GM04504 (cell line): ENCODE data around the gene ZFP91.
A peak's percentile ranks its signal among the peaks of the same experiment; 100 is the strongest.
"Not testable (repeated sequence)": the region's sequence is repeated elsewhere in the genome, so short reads cannot be mapped to it uniquely, and the experiment has no call there.

Source experiments
- DNase-seq: peaks from one replicate; pipeline ENCODE4 v3.0.0-alpha.2; 2012; ENCODE audit warnings: low read depth

ZFP91 gene, protein sequence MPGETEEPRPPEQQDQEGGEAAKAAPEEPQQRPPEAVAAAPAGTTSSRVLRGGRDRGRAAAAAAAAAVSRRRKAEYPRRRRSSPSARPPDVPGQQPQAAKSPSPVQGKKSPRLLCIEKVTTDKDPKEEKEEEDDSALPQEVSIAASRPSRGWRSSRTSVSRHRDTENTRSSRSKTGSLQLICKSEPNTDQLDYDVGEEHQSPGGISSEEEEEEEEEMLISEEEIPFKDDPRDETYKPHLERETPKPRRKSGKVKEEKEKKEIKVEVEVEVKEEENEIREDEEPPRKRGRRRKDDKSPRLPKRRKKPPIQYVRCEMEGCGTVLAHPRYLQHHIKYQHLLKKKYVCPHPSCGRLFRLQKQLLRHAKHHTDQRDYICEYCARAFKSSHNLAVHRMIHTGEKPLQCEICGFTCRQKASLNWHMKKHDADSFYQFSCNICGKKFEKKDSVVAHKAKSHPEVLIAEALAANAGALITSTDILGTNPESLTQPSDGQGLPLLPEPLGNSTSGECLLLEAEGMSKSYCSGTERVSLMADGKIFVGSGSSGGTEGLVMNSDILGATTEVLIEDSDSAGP

DNA sequence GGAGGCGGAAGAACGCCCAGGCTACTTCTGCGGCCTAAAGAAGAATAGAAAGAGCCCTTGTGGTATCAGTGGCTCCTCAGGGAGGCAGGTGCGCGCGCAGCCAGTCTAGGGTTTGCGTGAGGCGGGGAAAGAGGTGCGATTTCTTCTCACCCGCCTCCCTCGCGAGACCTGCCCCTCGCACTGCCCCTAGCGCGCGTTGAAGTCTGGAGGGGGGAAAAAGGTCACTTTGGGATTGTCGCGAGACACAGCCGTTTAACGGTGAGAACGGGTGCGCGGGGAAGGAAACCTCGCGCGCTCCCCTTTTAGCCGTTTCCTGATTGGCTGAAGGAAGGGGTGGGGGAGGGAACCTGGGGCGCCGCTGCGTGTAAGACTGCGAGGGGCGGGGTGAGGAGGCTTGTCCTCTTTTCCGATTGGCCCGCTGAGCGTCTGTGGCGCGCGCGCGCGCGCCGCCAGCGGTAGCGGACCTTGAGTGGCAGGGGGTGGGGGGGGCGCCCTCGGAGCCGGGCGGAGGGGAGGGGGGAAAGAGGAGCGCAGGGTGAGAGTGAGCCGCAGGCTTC lies at the start of gene ZFP91:
ZFP91 (plus strand) TSS at position 429 of the 557 bp plus-strand sequence. CDS start 219 bp downstream, outside the sequence.
- DNase-seq = peak; percentile 97

DNA sequence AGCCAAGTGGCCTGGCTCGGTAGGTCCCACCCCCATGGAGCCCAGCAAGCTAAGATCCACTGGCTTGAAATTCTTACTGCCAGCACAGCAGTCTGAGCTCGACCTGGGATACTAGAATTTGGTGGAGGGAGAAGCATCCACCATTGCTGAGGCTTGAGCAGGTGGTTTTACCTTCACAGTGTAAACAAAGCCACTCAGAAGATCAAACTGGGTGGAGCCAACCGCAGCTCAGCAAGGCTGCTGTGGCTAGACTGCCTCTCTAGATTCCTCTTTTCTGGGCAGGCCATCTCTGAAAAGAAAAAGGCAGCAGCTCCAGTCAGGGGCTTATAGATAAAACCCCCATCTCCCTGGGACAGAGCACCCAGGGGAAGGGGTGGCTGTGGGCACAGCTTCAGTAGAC lies 48.6 kb upstream of the ZFP91 start:
- DNase-seq = no peak

DNA sequence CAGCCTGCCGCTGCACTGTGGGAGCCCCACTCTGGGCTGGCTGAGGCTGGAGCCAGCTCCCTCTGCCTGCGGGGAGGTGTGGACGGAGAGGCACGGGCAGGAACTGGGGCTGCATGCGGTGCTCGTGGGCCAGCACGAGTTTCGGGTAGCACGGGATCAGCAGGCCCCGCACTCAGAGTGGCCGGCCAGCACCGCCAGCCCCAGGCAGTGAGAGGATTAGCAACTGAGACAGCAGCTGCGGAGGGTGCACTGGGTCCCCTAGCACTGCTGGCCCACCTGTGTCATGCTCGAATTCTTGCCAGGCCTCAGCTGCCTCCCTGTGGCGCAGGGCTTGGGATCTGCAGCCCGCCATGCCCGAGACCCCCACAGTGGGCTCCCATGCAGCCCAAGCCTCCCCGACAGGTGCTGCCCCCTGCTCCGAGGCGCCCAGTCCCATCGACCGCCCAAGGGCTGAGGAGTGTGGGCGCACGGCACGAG lies 47.0 kb upstream of the ZFP91 start:
- no peak for DNase-seq

DNA sequence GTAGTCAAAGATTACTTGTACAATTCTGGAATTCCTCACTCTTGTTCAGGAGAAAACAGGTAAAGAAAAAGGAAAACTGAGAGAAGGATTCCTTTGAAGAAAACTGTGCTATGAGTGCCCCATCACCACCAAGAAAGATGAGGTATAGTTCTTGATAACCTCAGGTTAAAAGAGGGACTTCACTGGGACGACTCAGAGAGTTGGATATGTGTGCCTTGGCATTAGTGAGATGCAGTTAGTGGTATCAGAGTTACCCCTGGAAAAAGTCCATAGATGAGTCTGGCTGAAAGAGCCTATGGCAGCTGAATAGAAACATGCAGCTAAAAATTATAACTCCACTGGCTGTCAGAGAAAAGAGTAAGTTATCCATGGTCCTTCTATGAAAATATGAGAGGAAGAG lies 32.0 kb upstream of the ZFP91 start:
- no peak for DNase-seq

DNA sequence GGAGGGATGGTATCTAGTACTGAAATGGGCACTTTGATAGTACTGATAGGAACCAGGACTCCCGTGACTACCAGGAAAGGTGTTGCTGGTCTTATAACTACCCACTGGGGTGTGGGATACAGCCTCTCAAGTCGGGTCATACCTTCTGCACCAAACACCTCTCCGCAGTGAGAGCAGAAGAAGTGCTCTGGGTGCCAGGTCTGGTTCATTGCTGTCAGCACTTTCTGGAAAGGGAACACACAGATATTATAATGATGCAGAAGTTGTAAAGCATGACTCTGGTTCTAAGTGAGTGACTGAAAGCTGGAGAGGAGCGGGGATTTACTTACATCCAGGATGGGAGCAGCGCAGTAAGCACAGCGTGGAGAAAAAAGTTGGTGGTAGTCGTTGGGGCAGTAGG lies 29.2 kb upstream of the ZFP91 start:
- no peak for DNase-seq

DNA sequence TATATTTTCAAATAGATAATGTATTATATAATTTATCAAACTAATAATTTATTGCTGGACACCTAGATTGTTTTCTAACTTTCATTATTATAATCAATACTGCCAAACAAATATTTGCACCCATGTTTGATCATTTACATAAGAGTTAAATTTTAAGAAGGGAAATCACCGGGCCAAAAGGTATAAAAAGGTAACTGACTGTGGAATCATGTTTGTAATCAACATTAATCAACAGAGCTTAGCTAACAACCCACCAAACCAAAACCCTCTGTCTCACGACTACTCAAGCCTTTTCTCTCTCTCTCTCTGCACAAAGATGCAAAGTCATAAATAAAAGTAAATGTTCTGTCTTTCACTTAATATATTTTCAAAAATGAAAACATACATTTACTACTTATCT lies 18.0 kb upstream of the ZFP91 start:
- DNase-seq = no peak

DNA sequence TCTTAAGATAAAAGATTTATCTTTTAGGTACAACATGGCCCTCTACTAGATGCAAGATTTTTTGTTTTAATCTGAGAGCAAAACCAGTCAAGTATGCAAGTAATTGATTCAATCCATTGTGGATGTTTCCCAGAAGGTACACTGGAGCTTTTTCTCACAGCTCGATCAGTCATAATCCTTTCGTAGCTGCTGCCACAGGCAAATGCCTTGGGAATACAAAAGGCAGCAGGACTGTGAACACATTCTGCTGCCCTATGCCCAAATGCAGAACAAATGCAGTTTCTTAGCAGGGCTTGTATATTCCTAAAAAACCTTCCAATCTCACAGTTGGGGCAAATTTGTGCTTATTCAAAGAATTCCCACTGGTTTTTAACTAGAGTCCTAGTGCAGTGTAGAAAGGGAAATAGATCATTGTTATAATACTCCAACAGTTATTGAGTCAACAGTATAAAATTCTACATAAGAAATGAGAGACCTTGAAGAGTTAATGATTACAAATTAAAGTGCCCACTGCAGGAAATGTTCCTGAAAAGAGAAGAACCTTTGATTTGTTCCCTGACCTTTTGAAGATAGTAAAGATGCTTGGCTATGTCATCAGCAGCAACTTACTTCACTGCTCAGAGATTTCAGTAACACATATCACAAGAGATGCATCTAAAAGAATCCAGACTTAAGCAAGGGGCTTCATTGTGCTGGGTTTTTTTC lies 17.3 kb upstream of the ZFP91 start:
- no peak for DNase-seq

DNA sequence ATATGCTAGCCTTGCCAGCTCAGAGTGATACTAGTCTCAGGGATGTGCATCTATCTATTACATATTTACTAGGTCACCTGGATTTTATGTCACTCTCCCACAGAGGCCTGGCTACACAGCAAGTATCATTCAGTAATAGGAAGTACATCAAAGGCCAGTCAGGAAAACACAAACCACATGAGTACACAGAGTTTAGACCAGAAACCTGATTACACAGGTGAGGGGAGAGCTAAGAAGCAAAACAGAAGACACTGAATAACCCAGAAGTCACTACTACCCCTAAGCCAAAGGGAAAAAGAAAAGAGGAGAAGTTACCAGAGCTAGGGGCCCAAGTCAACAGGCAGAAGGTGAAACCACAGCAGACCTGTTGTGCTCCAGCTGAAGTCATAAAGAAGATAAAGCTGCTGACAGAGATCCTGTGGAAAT lies 16.5 kb upstream of the ZFP91 start:
- no peak for DNase-seq

DNA sequence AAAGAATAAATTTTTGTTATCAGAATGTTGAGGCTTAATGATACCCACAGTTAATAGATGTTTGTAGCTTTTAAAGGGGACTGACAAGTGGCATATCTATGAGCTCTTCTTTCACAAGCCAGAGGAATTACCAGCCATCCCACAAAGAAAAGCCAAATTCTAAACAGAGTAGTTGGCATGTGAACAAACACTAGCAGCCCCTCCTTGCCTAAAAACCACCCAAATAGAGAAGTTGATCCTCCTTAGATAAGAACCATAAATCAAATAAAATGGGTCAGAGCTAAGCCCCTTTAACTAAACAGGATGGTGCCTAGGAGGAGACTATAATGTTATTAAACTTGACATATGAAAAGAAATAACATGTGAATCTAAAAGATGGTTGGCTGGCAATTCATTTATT lies 14.6 kb upstream of the ZFP91 start:
- DNase-seq = no peak

DNA sequence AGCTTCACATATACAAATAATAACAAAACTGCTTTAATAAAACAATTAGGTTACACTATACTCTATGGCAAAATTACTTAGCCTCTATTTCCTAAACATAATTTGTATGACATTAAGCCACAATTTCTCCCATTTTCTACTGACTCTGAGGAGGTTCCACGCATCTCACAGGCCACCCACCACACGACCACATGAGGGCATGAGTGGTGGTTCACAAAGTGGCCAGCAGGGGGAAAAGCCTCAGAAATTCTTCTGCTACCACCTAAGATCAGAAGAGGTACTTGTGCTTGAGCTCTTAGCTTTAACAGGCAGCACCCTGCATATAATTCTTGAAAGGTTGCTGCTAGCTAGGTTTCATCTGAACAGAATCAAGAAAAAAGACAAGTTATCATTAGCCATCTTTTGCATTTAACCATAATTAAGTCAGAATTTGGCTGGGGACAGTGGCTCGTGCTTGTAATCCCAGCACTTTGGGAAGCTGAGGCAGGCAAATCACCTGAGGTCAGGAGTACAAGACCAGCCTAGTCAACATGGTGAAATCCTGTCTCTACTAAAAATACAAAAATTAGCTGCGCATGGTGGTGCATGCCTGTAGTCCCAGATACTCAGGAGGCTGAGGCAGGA lies 10.9 kb upstream of the ZFP91 start:
- peak; percentile 28 for DNase-seq

DNA sequence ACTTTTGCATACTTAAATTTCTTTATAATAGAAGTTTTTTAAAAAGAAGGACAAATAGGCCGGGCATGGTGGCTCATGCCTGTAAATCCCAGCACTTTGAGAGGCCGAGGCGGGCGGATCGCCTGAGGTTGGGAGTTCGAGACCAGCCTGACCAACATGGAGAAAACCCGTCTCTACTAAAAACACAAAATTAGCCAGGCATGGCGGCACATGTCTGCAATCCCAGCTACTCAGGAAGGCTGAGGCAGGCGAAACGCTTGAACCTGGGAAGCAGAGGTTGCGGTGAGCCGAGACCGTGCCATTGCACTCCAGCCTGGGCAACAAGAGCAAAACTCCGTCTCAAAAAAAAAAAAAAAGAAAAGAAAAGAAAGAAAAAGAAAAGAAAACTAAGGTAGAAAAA lies 6.0 kb upstream of the ZFP91 start:
- DNase-seq = not testable (repeated sequence)

DNA sequence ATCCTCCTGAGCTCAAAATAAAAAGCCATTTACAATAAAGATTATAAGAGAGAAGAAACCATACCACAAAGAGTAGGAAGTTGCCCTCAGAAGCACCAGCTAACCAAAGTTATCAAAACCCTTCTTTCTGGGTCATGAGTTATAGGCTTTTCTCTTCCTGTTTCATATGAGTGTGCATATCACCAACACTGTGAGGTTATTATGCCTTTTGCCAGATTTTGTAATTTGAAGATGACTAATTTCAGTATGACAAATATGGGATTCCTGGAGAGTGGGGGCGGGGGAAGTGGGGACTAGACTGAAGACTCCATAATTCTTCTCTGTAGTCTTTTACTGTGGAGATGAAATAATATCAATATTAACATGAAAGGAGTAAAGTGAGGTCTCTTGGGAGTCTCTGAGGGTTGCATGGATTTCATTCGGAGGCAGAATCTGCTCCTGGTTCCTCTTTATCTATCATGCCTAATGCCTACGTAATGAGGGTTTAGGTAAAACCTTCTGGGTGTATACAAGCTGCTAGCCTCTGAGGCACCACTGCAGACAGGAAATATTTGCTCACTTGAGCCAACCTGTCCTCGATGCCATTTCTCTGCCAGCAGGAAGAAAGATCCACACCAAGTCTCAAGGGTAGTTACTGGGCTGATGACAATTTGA lies 5.3 kb upstream of the ZFP91 start:
- peak; percentile 68 for DNase-seq

DNA sequence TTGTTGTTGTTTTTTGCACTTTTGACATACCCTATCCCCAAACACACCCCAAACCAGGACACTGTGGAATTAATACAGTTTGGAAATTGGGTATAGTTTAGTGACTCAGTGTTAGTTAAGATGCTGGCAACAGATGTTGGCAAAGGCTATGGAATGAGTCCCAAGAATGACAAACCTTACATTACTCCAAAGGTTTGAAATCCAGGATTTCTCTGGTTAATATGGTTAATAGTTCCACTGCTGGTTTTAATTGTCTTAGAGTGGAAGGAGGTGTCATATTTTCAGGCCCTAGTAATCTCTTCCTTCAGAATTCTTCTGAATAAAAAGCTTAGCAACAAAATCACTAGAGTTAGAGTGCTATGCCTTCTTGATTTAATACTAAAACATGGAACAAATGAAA lies 4.0 kb upstream of the ZFP91 start:
- peak; percentile 46 for DNase-seq

DNA sequence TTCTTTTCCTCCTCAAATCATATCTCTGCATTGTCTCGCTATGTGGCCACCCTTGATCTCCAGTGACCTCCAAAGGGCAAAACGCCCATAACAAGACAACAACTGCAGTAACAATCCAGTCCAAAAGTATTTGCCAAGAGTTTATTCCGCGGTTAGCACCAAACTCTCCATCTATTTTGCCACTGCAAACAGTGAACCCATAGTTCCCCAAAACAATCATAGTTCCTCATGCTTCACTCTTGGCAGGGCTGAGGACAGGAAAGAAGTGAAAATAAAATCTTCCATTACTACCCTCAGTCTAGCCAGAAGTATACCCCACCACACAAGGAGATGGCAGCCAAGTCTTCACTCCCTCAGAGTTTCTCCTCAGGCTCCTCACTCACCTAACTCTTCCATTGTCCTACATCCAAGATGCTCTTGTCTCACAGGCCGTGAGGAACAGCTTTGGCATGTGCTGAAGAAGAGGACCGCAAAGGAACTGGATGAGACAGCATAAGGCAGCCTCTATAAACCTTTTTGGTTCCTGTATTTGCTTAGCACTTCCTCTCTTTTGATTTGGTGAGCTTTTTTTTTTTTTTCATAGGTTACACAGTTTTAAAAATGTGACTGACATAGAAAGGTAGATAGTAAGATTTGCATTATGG lies 3.4 kb upstream of the ZFP91 start, which contains the start of gene LPXN:
LPXN (minus strand) TSS at position 480 of the 644 bp plus-strand sequence; CDS start at position 396, 84 bp downstream.
- DNase-seq = peak; percentile 36

DNA sequence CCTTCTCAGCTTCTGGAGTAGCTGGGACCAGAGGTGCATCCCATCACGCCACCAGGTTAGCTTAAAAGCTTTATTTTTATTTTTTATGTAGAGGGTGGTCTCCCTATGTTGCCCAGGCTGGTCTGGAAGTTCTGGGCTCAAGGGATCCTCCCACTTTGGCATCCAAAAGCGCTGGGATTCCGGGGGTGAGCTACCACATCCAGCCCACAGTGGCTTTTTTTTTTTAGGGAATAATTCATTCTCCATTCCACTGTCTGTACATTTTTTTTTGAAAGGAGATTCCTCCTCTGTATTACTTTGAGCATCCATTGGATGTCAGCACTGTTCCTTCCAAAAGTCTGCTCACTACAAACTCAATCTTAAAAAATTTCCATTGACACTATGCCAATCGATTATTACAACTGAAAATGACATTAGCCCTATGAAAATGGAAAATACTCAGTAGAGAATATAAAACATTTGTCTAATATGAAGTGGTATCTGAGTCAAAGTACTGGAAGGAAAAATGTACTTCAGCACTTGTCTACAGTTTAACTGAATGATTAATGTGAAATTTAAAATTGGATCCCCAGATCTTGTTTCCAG lies 1.9 kb upstream of the ZFP91 start:
- DNase-seq = peak; percentile 28

DNA sequence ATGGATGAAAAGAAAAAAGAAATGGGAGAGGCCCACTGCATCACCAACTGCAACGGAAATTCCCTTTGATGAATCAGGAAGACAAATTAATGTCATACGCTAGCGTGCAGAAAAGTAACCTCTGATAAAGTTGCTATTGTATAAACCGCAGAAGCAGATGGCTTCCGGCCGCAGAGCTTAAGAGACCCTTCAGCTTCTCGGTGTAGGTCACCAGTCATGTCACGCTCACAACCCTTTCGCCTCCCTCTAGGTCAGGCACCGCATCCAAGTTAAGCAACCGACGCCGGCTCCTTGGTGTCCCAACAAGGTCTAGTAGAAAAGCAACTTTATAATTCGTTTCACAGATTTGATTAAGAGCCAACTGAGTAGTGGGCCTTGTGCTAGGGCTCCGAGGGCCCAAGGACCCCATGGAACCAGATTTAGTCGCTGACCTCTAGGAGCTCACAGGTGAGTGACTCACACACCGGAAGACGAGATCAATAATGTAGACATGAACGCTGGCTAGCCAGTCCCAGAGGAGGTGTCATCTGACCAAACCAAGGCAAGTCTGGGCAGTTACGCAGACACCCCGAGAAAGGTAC lies 1.2 kb upstream of the ZFP91 start:
- peak; percentile 67 for DNase-seq

DNA sequence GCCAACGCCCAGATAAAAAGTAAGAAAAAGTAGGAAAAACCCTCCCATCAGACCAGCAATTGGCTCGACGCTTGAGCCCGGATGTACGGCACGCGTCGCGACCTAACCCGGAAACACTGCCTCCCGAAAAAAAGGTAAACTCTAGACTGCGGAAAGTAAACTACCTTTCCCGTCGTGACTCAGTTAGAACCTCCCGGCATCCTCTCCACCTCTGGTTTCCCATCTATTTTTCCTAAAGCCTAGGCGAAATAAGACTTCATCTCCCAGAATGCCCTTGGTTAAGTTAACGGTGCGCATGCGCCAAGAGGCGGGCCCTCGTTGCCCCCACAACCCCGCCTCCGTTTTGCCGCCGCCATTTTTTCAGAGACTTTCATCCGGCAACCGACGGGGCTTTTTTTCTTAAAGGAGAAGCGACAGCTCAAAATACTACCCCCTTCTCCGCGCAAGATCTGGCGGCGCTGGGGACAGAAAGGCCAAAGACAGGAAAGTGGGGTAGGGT lies 678 bp upstream of the ZFP91 start:
- DNase-seq = peak; percentile 97

DNA sequence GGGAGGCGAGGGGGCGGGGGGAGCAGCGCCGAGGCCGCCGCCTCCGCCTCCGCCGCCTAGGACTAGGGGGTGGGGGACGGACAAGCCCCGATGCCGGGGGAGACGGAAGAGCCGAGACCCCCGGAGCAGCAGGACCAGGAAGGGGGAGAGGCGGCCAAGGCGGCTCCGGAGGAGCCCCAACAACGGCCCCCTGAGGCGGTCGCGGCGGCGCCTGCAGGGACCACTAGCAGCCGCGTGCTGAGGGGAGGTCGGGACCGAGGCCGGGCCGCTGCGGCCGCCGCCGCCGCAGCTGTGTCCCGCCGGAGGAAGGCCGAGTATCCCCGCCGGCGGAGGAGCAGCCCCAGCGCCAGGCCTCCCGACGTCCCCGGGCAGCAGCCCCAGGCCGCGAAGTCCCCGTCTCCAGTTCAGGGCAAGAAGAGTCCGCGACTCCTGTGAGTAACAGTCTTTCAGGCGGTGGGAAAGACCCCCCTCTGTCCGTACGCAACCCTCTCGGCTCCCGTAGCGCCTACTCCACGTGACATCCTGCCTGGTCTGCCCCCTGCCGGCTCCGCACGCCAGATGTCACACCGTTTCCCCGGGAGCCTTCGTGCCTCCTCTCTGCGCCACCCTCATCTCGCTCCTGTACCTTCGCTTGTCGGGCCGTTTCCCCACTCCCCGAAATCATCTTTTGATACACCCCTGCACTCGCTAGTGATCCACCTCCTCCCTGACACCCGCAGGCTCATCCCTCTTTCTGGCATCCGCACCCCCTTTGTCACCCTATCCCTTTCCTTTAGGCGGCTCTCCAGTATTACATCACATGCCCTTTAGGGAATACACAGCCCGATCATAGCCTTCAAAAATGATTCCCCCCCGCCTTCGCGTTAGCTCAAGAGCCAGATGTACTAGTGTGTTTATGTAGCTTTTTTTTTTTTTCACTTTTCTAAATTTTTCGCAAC lies 598 bp downstream of the ZFP91 start:
- DNase-seq = peak; percentile 83

DNA sequence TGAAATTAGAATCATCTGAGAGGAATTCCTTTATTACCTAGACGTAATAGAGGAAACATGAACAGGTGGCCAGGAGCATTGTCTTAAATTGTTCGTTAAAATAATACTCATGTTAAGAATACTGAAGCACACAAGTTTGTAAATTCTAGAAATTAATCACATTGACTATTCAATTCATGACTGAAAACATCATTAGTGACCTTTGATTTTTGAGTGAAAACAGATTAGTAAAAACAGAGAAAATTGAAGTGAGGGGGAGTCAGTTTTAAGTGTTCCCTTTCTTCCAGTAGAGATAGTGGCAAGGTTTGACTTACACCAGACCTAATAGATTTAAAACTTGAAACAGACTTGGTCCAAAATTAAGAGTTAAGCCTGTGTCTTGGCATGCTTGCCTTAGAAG lies 1.4 kb downstream of the ZFP91 start:
- no peak for DNase-seq
